HCT116 (cell line): ENCODE results near the gene SLC35F1. TPM values are rescaled to one million over a fixed set of nuclear protein-coding genes. Genes with fewer than 3 reads are reported as not detected.

Experiments used
- ATAC-seq: fragments of 200-7000 bp; cut with Tn5 transposase; 2 replicates; pipeline ENCODE4 v1.9.1; 2020; ENCODE audit warnings: mild to moderate bottlenecking, moderate library complexity
- BruUV-seq: library from RNA; stranded (reverse); fragments of 400-500 nt; replicated peaks from 2 replicates; lab custom pipeline; 2021; lab: Mats Ljungman, UMichigan
- CTCF ChIA-PET: fragments of 300-600 bp; sonication (Branson Sonifier 250); formaldehyde crosslinking; loops from one replicate; lab custom pipeline; 2021; ENCODE audit warnings: antibody characterized with exemption; lab: Charles Lee
- POLR2A ChIA-PET: fragments of 300-600, 350-600 bp; sonication (Branson Sonifier 250); formaldehyde crosslinking; loops from one replicate; lab custom pipeline; 2021; ENCODE audit warnings: antibody characterized with exemption; lab: Charles Lee
- RAD21 ChIA-PET, 2 experiments: fragments of 300-600 bp; sonication (Branson Sonifier 250); formaldehyde crosslinking; loops; one replicate each; lab custom pipeline; 2023; ENCODE audit warnings: low total read pairs in 2 of 2; ENCODE audit not compliant: uncharacterized antibody in 2 of 2, unreplicated experiment in 2 of 2, low non-redundant PET in 1 of 2; lab: Charles Lee
- DNase-seq: peaks from one replicate; pipeline ENCODE4 v3.0.0-alpha.2; 2010; ENCODE audit warnings: low read depth, low spot score
- H2AFZ ChIP-seq: fragments of 200-600 bp; shearing (Covaris generic), sonication (generic); 2 replicates; pipeline ENCODE4 v1.6.1; 2017; ENCODE audit warnings: low read depth, mixed run types, mixed read lengths, antibody characterized with exemption, low read length; ENCODE audit not compliant: poor library complexity, severe bottlenecking
- H3K27ac ChIP-seq: 2 replicates; pipeline ENCODE4 v1.5.1; 2012; ENCODE audit warnings: low read depth, low read length
- H3K27me3 ChIP-seq: fragments of 200-600 bp; sonication (generic); 2 replicates; pipeline ENCODE4 v1.6.1; 2016; ENCODE audit warnings: mixed run types, low read length, mixed read lengths; ENCODE audit not compliant: insufficient read depth
- H3K36me3 ChIP-seq, 2 experiments: fragments of 200-500 bp in 1 of 2; fragments of 200-600 bp in 1 of 2; sonication (Bioruptor generic) in 1 of 2; sonication (generic) in 1 of 2; 2 replicates each; pipeline versions ENCODE4 v1.5.1 to v1.6.1; 2014 to 2016; ENCODE audit warnings: low read length in 2 of 2, inconsistent platforms in 1 of 2, mixed read lengths in 1 of 2, mixed run types in 1 of 2; ENCODE audit not compliant: insufficient read depth in 2 of 2, control insufficient read depth in 1 of 2
- H3K4me1 ChIP-seq, 2 experiments: fragments of 200-600 bp in 1 of 2; sonication (generic) in 1 of 2; 2 replicates each; pipeline versions ENCODE4 v1.5.1 to v1.6.1; 2012 to 2017; ENCODE audit warnings: low read length in 2 of 2, inconsistent platforms in 1 of 2, mild to moderate bottlenecking in 1 of 2, mixed read lengths in 1 of 2, mixed run types in 1 of 2, moderate library complexity in 1 of 2; ENCODE audit not compliant: insufficient read depth in 2 of 2, control insufficient read depth in 1 of 2
- H3K4me2 ChIP-seq: fragments of 200-600 bp; sonication (generic); 2 replicates; pipeline ENCODE4 v1.6.1; 2017; ENCODE audit warnings: mixed run types, low read length, mixed read lengths
- H3K4me3 ChIP-seq, 2 experiments: fragments of 200-600 bp in 1 of 2; sonication (generic) in 1 of 2; replicated peaks in 1 of 2; 2 replicates each; pipeline ENCODE4 v1.5.1; 2011 to 2016; ENCODE audit warnings: low read length in 2 of 2, control low read depth in 1 of 2, low read depth in 1 of 2, mild to moderate bottlenecking in 1 of 2, mixed read lengths in 1 of 2, mixed run types in 1 of 2
- H3K79me2 ChIP-seq: fragments of 200-600 bp; sonication (generic); 2 replicates; pipeline ENCODE4 v1.6.1; 2017; ENCODE audit warnings: mild to moderate bottlenecking, mixed run types, low read length, moderate library complexity, mixed read lengths; ENCODE audit not compliant: insufficient read depth
- H3K9ac ChIP-seq: fragments of 200-600 bp; sonication (generic); 2 replicates; pipeline ENCODE4 v1.6.1; 2016; ENCODE audit warnings: low read length, mixed read lengths
- H3K9me2 ChIP-seq: fragments of 200-600 bp; sonication (generic), shearing (Covaris generic); 2 replicates; pipeline ENCODE4 v1.6.1; 2017; ENCODE audit warnings: mixed run types, mild to moderate bottlenecking, moderate library complexity; ENCODE audit not compliant: insufficient read depth
- H3K9me3 ChIP-seq, 2 experiments: fragments of 200-500 bp in 1 of 2; fragments of 200-600 bp in 1 of 2; sonication (Bioruptor generic) in 1 of 2; sonication (generic) in 1 of 2; 2 replicates each; pipeline ENCODE4 v1.6.1; 2014 to 2017; ENCODE audit warnings: low read length in 2 of 2, mixed read lengths in 2 of 2, inconsistent platforms in 1 of 2, low read depth in 1 of 2, mild to moderate bottlenecking in 1 of 2, mixed run types in 1 of 2, moderate library complexity in 1 of 2; ENCODE audit not compliant: control insufficient read depth in 1 of 2, insufficient read depth in 1 of 2
- H4K20me1 ChIP-seq: fragments of 200-600 bp; sonication (generic), shearing (Covaris generic); 2 replicates; pipeline ENCODE4 v1.6.1; 2017; ENCODE audit warnings: mixed run types, mild to moderate bottlenecking, moderate library complexity; ENCODE audit not compliant: insufficient read depth
- CTCF ChIP-seq, 3 experiments: fragments of 200-600 bp in 1 of 3; sonication (generic) in 1 of 3; IDR thresholded peaks in 2 of 3; conservative IDR thresholded peaks in 1 of 3; 2 replicates each; pipeline ENCODE4 v1.5.1; 2012 to 2017; ENCODE audit warnings: low read depth in 2 of 3, low read length in 2 of 3, antibody characterized with exemption in 1 of 3, borderline replicate concordance in 1 of 3, control low read depth in 1 of 3, mild to moderate bottlenecking in 1 of 3, mixed read lengths in 1 of 3, mixed run types in 1 of 3, moderate library complexity in 1 of 3; ENCODE audit not compliant: insufficient read depth in 1 of 3
- EGR1 ChIP-seq: IDR thresholded peaks from 2 replicates; pipeline ENCODE4 v1.6.1; 2012; ENCODE audit warnings: low read depth
- ELF1 ChIP-seq: IDR thresholded peaks from 2 replicates; pipeline ENCODE4 v1.6.1; 2012; ENCODE audit warnings: low read depth, borderline replicate concordance
- MAX ChIP-seq: IDR thresholded peaks from 2 replicates; pipeline ENCODE4 v1.6.1; 2012
- POLR2A ChIP-seq: IDR thresholded peaks from 2 replicates; pipeline ENCODE4 v1.7.0; 2011; ENCODE audit warnings: borderline replicate concordance; ENCODE audit not compliant: insufficient read depth, insufficient read length; ENCODE audit errors: extremely low read depth
- POLR2AphosphoS5 ChIP-seq: IDR thresholded peaks from 2 replicates; pipeline ENCODE4 v1.6.1; 2011; ENCODE audit warnings: mild to moderate bottlenecking, low read depth, low read length, moderate library complexity
- RAD21 ChIP-seq: IDR thresholded peaks from 2 replicates; pipeline ENCODE4 v1.6.1; 2012; ENCODE audit warnings: low read depth, mild to moderate bottlenecking
- REST ChIP-seq: IDR thresholded peaks from 2 replicates; pipeline ENCODE4 v1.6.1; 2012; ENCODE audit warnings: low read depth
- SRF ChIP-seq: IDR thresholded peaks from 2 replicates; pipeline ENCODE4 v1.6.1; 2012; ENCODE audit warnings: low read depth
- TCF7L2 ChIP-seq: IDR thresholded peaks from 2 replicates; pipeline ENCODE4 v1.7.0; 2011; ENCODE audit warnings: borderline replicate concordance, inconsistent platforms; ENCODE audit not compliant: insufficient read depth, insufficient read length; ENCODE audit errors: extremely low read depth
- YY1 ChIP-seq: IDR thresholded peaks from 2 replicates; pipeline ENCODE4 v1.6.1; 2011; ENCODE audit warnings: low read length, low read depth, moderate library complexity, mild to moderate bottlenecking; ENCODE audit not compliant: insufficient replicate concordance; ENCODE audit errors: extremely low read depth
- ZFX ChIP-seq: fragments of 450-650 bp; IDR thresholded peaks from 2 replicates; pipeline ENCODE4 v1.6.1; 2017
- intact Hi-C: fragments of 100-400 bp; cut with micrococcal nuclease; formaldehyde crosslinking; loops from 2 replicates; pipeline ENCODE4 v1.10.0; 2022
- total RNA-seq: library from RNA; stranded (reverse); gene quantifications from one replicate; pipeline ENCODE4 v1.2.1, GENCODE V29; 2021; ENCODE audit not compliant: unreplicated experiment
- TF ChIP-seq, protein P1 (sequence below): IDR thresholded peaks from 2 replicates; pipeline ENCODE4 v1.6.1; 2011; ENCODE audit warnings: mild to moderate bottlenecking, low read length, moderate library complexity; ENCODE audit not compliant: insufficient replicate concordance; ENCODE audit errors: extremely low read depth

The SLC35F1 gene
- total RNA-seq, 1 experiment from 2014 or later, result 0.07 TPM

- RAD21 ChIA-PET, result no interaction called here
- POLR2A ChIA-PET, result no interaction called here
- no peak overlapping the region for H3K4me3 ChIP-seq
- no TSS peak for BruUV-seq
- no peak for TF ChIP-seq MAX
- TF ChIP-seq ELF1, result no peak
- no peak for TF ChIP-seq ZFX
- no peak for TF ChIP-seq REST
- no peak for TF ChIP-seq EGR1
- no peak for TF ChIP-seq CTCF (IDR thresholded peaks at IDR 0.05 in 2 of 3, conservative IDR thresholded peaks at IDR 0.05 in 1 of 3; ENCODE audit: borderline replicate concordance in 1 of 3, insufficient read depth in 1 of 3, low read depth in 2 of 3, low read length in 2 of 3)
- no peak for TF ChIP-seq SRF
- TF ChIP-seq TCF7L2, result no peak
- no peak for TF ChIP-seq RAD21
- TF ChIP-seq POLR2A, result no peak
- no peak for TF ChIP-seq YY1
- no peak for TF ChIP-seq POLR2AphosphoS5
- TF ChIP-seq, protein P1, sequence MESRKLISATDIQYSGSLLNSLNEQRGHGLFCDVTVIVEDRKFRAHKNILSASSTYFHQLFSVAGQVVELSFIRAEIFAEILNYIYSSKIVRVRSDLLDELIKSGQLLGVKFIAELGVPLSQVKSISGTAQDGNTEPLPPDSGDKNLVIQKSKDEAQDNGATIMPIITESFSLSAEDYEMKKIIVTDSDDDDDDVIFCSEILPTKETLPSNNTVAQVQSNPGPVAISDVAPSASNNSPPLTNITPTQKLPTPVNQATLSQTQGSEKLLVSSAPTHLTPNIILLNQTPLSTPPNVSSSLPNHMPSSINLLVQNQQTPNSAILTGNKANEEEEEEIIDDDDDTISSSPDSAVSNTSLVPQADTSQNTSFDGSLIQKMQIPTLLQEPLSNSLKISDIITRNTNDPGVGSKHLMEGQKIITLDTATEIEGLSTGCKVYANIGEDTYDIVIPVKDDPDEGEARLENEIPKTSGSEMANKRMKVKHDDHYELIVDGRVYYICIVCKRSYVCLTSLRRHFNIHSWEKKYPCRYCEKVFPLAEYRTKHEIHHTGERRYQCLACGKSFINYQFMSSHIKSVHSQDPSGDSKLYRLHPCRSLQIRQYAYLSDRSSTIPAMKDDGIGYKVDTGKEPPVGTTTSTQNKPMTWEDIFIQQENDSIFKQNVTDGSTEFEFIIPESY, result no peak
- no peaks in the 10 kb centered on the region for H3K79me2 ChIP-seq
- no peak overlapping the region for H2AFZ ChIP-seq
- H3K27me3 ChIP-seq, result no peaks in the 10 kb centered on the region
- H3K9me2 ChIP-seq, result no peaks in the 10 kb centered on the region
- no peak for ATAC-seq
- H3K4me1 ChIP-seq, result no peaks in the 10 kb centered on the region
- no peak overlapping the region for H3K27ac ChIP-seq
- H4K20me1 ChIP-seq, result no peaks in the 10 kb centered on the region
- H3K4me2 ChIP-seq, result no peak overlapping the region
- H3K9ac ChIP-seq, result no peak overlapping the region
- H3K9me3 ChIP-seq, result no peaks in the 10 kb centered on the region
- no peak for DNase-seq
- CTCF ChIA-PET, result no interaction called here
- H3K36me3 ChIP-seq, result no peaks in the 10 kb centered on the region
- intact Hi-C loops, result no loop called here
Observed at GRCh38 chr6:118320652-118321051, 413.6 kb downstream of the SLC35F1 start.
